Hippocampal formation (tissue), 2 donors: ENCODE measurements around the gene RAPGEF6.
"Not testable (repeated sequence)": the region's sequence is repeated elsewhere in the genome, so short reads cannot be mapped to it uniquely, and the experiment has no call there.

Source experiments
- DNase-seq, 2 donors: peaks; one replicate each; lab custom pipeline; 2025; lab: John Stamatoyannopoulos, UW

RAPGEF6 gene

DNA sequence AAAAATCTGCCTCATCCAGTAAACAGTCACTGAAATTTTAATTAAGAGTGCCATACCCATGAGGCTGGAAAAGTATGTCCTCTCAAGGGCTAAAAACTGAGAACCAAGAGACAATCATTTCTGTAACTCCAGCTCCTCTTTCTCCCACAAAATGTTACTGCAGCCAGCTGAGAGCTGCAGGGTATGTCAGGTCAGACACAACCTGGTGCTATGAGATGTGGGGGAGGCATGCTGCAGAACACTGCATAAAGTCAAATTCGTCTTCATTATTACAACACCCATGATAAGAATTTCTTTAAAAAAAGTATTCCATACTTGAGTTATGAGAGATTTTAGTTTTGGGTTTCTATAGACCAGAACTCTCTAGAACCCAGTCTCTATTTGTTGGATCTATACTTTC, 209.0 kb downstream of the RAPGEF6 start:
- no peak for DNase-seq

GRCh38 chr5:131423056-131423455, 212.0 kb downstream of the RAPGEF6 start:
- no peak for DNase-seq

DNA sequence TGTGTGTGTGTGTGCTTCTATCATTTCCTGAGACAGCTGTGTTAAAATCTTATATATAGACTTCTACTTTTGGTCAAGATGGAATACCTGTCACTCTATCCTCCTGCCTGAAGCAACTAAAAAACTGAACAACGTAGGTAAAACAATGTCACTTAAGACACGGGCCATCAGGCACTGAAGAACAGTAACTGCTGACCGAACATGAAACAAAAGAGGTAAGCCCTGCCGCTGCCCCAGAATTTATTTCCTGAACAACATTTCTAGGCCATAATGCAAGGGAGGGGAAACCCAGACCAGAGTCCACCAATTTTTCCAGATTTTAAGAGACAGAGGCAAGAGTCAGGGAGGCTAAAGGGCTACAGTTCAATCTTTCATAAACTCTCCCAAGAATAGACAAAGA, 215.2 kb downstream of the RAPGEF6 start:
- DNase-seq, result no peak

- DNase-seq, result no peak
These were observed 216.2 kb downstream of the RAPGEF6 start for GRCh38 chr5:131418846-131419245.

DNA sequence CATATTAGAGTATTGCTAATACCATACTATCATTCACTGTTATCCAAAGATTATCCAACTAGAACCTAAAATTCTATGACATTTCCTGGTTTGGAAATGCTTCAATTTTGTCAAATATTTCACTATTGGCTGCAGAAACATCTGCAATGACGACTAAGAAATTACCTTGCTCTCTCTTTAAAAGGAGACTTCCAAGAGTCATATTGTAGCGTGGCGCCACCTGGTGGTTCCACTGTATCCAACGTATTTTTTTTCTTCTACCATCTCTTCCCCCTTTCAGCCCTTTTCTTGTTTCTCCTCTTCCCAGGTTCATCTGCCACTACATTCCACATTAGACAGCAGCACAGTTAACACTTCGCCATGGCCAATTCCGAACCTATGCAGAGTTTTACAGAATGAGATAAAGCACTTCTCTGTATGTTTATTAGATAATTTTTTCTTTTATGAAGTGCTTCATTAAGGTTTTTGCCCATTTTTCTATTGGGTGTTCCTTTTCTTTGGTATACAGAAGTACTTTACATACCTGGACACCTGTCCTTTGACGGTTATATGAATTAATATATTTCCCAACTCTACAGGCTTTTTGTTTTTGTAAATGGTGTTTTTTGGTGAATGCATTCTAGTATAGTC, 217.7 kb downstream of the RAPGEF6 start:
- DNase-seq, result peak; percentile 61 to 81

GRCh38 chr5:131416729-131417128, 218.3 kb downstream of the RAPGEF6 start:
- DNase-seq, result no peak

DNA sequence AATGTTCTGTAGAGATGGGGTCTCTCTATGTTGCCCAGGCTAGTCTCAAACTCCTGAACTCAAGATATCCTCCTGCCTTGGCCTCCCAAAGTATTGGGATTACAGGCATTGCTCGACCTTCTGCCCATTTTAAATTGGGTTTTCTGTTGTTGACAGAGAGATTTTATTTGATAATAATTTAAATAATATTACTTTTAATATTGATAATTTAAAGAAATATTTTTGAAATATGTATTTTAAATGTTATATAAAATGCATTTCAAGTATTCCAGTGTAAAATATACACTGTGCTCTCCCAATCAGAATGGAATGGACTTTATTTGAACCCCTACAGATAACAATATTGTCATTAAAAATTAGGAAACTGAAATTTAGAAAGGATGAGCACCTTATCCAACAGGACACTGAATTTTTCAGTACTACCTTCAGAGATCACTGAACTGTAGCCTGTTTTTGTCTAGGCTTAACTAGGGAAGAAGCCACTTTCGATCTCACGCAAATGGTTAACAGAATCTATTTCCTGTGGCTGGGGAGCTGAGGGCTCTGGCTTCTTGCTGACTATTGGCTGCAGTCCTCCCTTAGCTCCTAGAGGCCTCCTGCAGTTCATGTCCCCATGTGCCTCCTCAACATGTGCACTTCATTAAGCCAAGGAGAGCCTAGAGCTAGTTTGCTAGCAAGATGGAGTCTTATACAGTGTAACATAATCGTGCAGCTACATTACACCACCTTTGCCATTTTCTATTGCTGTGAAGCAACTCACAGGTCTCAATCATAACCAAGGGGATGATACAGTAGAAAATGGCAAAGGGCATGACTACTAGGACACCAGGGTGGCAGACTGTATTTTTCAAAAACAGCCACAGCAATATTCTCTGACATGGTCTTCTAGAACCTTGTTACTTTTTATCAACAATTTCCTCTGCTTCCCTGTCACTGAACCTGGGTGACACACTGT, 221.1 kb downstream of the RAPGEF6 start:
- no peak for DNase-seq

- no peak for DNase-seq
These were observed 227.9 kb downstream of the RAPGEF6 start for GRCh38 chr5:131406975-131407638.

DNA sequence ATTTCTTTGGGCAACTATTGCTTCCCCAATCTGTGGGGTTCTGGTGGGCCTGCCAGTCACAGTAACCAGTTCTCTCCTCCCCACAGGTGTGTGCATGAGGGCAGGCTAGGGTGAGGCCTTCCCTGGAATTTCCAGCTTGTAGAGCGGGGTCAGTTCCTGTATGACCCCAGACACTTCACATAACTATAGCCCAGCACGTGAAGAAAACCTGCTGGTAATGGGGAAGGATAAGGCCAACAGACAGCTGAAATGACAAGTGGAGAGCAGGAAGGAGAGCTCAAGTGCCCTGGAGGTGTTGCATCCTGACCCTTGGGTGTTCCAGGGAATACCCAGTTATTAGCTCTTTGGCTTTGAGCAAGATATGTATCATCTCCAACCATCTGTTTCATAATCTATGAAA, 229.0 kb downstream of the RAPGEF6 start:
- no peak for DNase-seq

DNA sequence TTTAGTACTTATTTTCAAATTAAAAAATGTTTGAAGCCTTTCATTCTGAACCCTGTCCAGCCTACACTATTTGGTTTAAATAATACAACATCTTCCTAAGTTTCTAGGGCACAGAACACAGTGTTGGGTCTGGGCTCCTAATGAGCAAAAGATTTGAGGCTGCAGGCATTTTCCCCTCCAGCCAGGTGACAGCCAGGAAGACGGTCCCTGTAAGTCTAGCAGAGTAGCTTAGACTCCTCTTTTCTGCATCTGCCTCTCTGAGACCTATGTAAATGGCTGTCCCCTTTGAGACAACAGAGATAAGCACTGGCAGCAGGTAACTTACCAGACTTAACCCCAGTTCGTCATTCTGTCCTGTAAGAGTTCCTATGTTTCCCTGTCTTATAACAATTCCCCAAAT, 229.4 kb downstream of the RAPGEF6 start:
- no peak for DNase-seq

DNA sequence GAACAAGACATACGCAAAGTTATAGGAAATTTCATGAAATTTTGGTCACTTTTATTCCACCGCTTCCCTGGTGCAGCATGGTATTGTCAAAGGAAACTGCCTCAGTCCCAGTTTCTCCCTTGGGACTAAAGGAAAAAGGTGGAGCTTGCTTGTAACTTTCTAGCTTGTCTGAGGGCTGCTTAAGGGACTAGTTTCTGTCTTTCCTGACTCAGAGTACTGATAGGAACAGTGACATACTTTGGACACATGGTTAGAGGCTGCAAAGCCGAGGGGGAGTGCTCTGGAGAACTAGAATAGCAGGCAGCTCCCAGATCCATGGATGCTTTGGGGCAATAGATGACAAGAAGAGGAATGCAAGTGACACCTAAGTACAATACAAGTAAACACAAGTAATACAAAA, 234.4 kb downstream of the RAPGEF6 start:
- DNase-seq, result no peak

GRCh38 chr5:131399007-131399406, 236.0 kb downstream of the RAPGEF6 start:
- DNase-seq, result not testable (repeated sequence)

- DNase-seq, result peak in 1 of 2 donors; percentile 33
These were observed 238.3 kb downstream of the RAPGEF6 start for GRCh38 chr5:131396630-131397273.

DNA sequence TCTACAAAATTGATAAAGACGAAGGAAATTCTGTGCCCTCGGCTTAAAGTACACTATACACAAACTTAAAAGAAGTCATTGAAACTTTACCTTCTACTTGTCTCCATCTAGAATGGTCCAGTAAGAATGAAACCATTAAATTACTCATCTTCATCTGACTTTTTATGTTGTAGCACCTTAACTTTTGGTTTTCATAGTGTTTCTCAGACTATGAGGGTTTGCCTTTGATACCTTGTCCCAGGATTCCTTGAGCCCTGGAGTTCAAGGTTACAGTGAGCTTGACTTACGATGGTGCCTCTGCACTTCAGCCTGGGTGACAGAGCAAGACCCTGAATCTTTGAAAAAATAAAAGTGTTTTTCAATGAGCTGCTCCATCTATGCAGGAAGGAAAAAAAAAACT, 239.0 kb downstream of the RAPGEF6 start:
- no peak for DNase-seq

- DNase-seq, result no peak
These were observed 240.9 kb downstream of the RAPGEF6 start for GRCh38 chr5:131394128-131394527.

DNA sequence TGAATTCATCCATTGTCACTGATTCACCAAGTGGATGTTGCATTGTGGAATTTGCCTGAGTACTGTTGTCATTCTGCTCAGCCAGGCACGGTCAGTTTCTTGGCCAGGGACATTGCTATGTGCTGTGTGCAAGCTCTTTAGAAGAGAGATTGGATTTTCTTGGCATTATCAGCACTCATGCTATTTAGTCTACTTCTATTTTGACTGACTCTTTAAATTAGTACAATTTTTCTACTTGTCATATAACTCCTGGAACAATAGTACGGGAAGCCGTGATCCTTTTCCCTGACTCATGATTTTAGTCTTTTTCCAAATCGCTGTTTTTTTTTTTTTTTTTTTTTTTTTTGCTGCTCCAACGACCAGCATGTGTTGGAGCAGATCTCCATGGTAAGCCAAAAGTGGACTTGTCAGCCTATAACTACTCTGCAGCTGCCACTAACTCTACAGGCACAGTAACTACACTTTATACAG, 241.5 kb downstream of the RAPGEF6 start:
- DNase-seq, result peak; percentile 16 to 39

GRCh38 chr5:131392466-131393095, 242.4 kb downstream of the RAPGEF6 start:
- DNase-seq, result no peak

GRCh38 chr5:131389869-131390265, 245.2 kb downstream of the RAPGEF6 start:
- DNase-seq, result no peak

DNA sequence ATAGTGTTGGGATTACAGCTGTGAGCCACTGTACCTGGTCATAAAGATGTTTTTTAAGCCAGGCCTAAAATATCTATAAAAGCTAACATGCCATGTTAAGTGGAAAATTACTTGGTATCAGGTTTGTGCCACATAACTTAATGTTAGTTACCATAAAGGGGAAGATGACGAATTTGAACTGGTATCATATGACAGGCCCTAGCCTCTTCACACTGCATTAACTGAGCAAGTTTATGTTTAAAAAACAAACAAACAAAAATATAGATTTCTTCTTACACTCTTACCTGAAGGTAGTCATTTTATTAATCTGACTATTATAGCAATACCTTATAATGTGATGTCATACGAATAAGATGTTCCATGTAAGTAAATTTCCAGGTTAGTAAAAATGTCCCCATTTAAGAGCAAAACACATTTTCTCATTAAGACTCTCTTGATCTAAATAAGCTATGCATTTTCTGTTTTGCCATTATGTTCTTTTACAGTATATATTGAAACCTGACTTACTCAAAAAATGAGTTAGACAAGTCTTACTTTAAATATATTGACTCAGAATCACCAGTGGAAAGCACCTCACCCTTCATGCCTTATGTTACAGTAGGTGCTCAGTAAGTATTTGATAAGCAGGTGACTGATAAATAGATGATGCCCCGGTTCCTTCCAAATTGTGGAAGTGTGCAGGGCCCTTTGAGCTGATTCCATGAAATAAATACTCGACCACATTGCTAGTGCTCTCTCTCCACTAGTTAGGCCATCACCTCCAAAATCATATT, 245.7 kb downstream of the RAPGEF6 start:
- DNase-seq, result no peak

DNA sequence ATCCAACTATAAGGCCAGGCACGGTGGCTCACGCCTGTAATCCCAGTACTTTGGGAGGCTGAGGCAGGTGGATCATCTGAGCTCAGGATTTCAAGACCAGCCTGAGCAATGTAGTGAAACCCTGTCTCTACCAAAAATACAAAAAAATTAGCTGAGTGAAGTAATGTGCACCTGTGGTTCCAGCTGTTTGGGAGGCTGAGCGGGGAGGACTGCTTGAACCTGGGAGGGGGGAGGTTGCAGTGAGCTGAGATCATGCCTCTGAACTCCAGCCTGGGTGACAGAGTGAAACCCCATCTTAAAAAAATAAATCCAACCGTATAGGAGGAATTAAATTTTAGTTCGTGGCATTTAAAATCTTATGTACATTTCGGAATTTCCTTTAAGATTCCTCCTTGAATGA, 247.8 kb downstream of the RAPGEF6 start:
- no peak for DNase-seq

GRCh38 chr5:131386779-131387178, 248.2 kb downstream of the RAPGEF6 start:
- no peak for DNase-seq
